ENCODE results near the gene FUS. TPM values are rescaled to one million over a fixed set of nuclear protein-coding genes. Genes with fewer than 3 reads are reported as not detected.

The FUS gene
- polyA plus RNA-seq, 3 donors from 2014 or later = 73.4 to 169 (median 87.4) TPM

DNA sequence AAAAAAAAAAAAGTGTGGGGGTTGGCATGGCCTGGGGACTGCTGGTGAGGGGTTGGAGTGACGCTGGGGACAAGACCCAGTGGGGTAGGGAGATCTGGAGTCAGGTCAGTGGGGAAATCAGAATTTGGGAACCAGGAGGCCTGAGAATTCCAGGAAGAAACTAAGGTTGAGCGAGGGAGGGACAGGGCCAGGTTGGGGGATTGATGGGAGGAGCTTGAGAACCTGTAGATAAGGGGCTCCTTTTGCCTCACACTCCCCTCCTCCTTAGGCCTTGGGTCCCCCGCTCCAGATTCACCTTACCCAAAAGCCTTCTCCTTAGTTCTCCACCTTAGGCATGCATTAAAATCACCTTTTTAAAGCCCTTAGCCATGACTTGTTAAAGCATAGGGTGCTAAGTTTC lies 45.3 kb downstream of the FUS start:
- no peak for DNase-seq
- no peaks in the 10 kb centered on the region for H3K9me3 Mint-ChIP-seq
- H3K27me3 Mint-ChIP-seq (ENCODE audit: low read depth in 3 of 3) = peaks cover 0 to 4% (median 2%) of the 10 kb centered on the region in 3 donors
- H3K4me3 Mint-ChIP-seq = no peak overlapping the region
- H3K36me3 Mint-ChIP-seq = no peaks in the 10 kb centered on the region
- H3K4me1 Mint-ChIP-seq = no peaks in the 10 kb centered on the region
- no peak overlapping the region for H3K27ac Mint-ChIP-seq

DNA sequence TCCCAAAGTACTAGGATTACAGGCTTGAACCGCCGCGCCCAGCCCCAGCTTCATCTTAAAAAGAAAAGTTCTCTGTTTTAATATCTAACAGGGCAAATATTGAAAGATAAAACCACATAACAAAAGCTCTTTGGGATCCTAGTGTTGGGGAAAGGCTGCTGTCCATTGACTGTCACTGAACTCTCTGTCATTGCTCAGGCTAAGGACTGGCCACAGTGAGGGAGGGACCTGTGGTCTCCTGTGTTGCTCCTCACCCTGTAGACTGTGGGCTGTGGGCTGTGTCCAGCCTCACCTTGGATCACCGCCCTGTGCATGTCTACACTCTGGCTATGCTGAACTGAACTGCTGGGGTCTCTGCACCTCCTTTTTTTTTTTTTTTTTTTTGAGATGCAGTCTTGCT lies 48.3 kb downstream of the FUS start:
- Mint-ChIP-seq H3K36me3 (no peaks in the 10 kb centered on the region), H3K4me1 (no peaks in the 10 kb centered on the region), H3K9me3 (no peaks in the 10 kb centered on the region), H3K27ac (no peak overlapping the region), H3K27me3 (ENCODE audit: low read depth in 3 of 3) (no peaks in the 10 kb centered on the region), H3K4me3 (no peak overlapping the region)
- DNase-seq = no peak

DNA sequence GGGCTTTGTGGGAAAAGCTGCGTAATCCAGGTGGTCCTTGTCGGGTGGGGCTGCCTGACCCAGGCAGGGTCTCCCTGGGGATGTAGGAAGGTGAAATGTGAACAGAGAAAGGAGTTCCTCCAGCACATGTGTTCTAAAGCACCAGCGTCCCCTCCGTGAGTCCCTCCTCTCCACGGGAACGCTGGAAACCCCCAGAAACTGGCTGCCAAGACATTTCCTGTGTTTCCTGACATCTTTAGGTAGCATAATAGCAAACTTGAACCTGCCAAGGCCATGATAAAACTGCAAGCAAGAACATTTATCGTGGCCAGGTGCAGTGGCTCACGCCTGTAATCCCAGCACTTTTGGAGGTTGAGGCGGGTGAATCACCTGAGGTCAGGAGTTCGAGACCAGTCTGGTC lies 49.6 kb downstream of the FUS start:
- Mint-ChIP-seq H3K4me1 (no peaks in the 10 kb centered on the region), H3K4me3 (no peak overlapping the region), H3K27ac (no peak overlapping the region), H3K36me3 (no peaks in the 10 kb centered on the region), H3K9me3 (no peaks in the 10 kb centered on the region), H3K27me3 (ENCODE audit: low read depth in 3 of 3) (peaks cover 0 to 2% (median 0%) of the 10 kb centered on the region in 3 donors)
- DNase-seq = no peak

DNA sequence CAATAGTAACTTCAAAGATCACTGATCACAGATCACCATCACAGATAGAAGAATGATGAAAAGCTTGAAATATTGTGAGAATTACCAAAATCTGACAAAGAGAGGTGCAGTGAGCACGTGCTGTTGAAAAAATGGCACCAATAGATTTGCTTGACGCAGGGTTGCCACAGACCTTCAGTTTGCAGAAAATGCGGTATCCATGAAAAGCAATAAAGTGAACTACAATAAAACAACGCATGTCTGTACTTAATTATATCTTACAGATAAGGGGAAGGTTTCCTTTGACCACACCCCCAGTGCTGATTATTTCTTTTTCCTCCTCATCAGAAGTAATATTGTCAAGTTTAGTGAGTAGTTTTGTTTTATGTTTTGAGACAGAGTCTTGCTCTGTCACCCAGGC lies 58.1 kb downstream of the FUS start:
- no peaks in the 10 kb centered on the region for H3K9me3 Mint-ChIP-seq
- no peaks in the 10 kb centered on the region for H3K36me3 Mint-ChIP-seq
- DNase-seq = no peak
- H3K4me3 Mint-ChIP-seq = no peak overlapping the region
- no peak overlapping the region for H3K27ac Mint-ChIP-seq
- peaks cover 0 to 5% (median 0%) of the 10 kb centered on the region in 3 donors for H3K27me3 Mint-ChIP-seq (ENCODE audit: low read depth in 3 of 3)
- peaks cover 0 to 2% of the 10 kb centered on the region in 2 donors for H3K4me1 Mint-ChIP-seq

Other genes starting within 250 kb of the FUS start
- 10 to 100 TPM; 31.4 to 50.0 (median 40.3) TPM for gene ORAI3, start 231.1 kb upstream of the FUS start, polyA plus RNA-seq
- 1 to 10 TPM in 2 of 3 donors, not detected in 1; 1.8 to 2.4 TPM for gene SETD1A, start 222.4 kb upstream of the FUS start, polyA plus RNA-seq
- not detected for gene HSD3B7, start 194.9 kb upstream of the FUS start, polyA plus RNA-seq
- gene STX1B, start 169.5 kb upstream of the FUS start, polyA plus RNA-seq = not detected
- gene STX4, start 146.6 kb upstream of the FUS start, polyA plus RNA-seq = 10 to 100 TPM; 31.3 to 46.4 (median 33.3) TPM
- 10 to 100 TPM in 2 of 3 donors, 1 to 10 TPM in 1; 6.8 to 17.2 (median 10.1) TPM for gene ZNF668, start 105.9 kb upstream of the FUS start, polyA plus RNA-seq
- gene ZNF646, start 105.7 kb upstream of the FUS start, polyA plus RNA-seq = 10 to 100 TPM in 1 of 3 donors, 1 to 10 TPM in 1, under 1 TPM in 1; 0.93 to 11.5 (median 2.5) TPM
- gene PRSS53, start 91.2 kb upstream of the FUS start, polyA plus RNA-seq = 1 to 10 TPM in 1 of 3 donors, under 1 TPM in 2; 0.27 to 1.4 (median 0.63) TPM
- 100 to 1,000 TPM; 114 to 164 (median 116) TPM for gene VKORC1, start 85.3 kb upstream of the FUS start, polyA plus RNA-seq
- 10 to 100 TPM; 21.4 to 50.3 (median 30.1) TPM for gene BCKDK, start 71.8 kb upstream of the FUS start, polyA plus RNA-seq
- gene KAT8, start 62.5 kb upstream of the FUS start, polyA plus RNA-seq = 10 to 100 TPM; 29.4 to 53.9 (median 32.6) TPM
- gene PRSS8, start 44.4 kb upstream of the FUS start, polyA plus RNA-seq = not detected
- 1 to 10 TPM; 3.4 to 8.6 (median 6.9) TPM for gene PRSS36, start 30.1 kb upstream of the FUS start, polyA plus RNA-seq
- gene PYCARD, start 22.6 kb downstream of the FUS start, polyA plus RNA-seq = 100 to 1,000 TPM in 2 of 3 donors, 10 to 100 TPM in 1; 91.2 to 133 (median 118) TPM
- not detected for gene TRIM72, start 34.0 kb downstream of the FUS start, polyA plus RNA-seq
- gene PYDC1, start 37.0 kb downstream of the FUS start, polyA plus RNA-seq = not detected
- gene ITGAM, start 79.8 kb downstream of the FUS start, polyA plus RNA-seq = 100 to 1,000 TPM in 1 of 3 donors, 10 to 100 TPM in 2; 70.6 to 186 (median 89.3) TPM
- 10 to 100 TPM; 41.6 to 82.9 (median 47.9) TPM for gene ITGAX, start 175.0 kb downstream of the FUS start, polyA plus RNA-seq
- under 1 TPM in 2 of 3 donors, not detected in 1; 0.27 to 0.47 TPM for gene ITGAD, start 213.2 kb downstream of the FUS start, polyA plus RNA-seq
- gene COX6A2, start 248.2 kb downstream of the FUS start, polyA plus RNA-seq = 1 to 10 TPM in 2 of 3 donors, not detected in 1; 1.5 to 1.8 TPM

All from immature natural killer cell (primary cell).